Measurements from ENCODE around the gene AMN. TPM values are rescaled to one million over a fixed set of nuclear protein-coding genes. Genes with fewer than 3 reads are reported as not detected.
A peak's percentile ranks its signal among the peaks of the same experiment; 100 is the strongest.

Gene AMN
- polyA plus RNA-seq, 3 donors: 0.09 TPM; not detected in 2

DNA sequence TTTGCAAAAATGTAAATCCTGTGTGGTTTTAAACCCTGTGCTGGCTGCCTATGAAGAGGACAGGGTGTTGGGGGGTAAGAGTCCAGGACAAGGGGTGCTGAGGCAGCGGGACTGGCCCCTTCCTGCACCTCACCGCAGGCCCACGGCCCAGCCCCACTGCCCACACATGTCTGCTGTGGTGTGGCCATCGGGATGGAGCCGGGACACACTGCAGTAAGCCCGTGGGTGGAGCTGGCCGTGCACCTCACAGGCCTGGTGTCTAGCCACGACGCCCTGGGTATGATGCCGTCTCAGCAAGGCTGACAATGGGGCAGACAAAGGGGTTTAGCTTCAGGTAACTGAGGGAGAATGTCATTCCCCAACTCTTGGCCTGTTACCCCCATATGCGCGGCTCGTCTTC lies 19.6 kb downstream of the AMN start:
- intact Hi-C loops (cut with micrococcal nuclease): no loop called here
- Histone ChIP-seq H3K4me1 (ENCODE audit: control insufficient read depth in 1 of 2, insufficient read depth in 2 of 2, low read length in 2 of 2) (no peaks in the 10 kb centered on the region), H3K9ac (ENCODE audit: insufficient read depth, low read length, poor library complexity, severe bottlenecking) (no peak overlapping the region), H3K4me3 (replicated peaks in 1 of 3; ENCODE audit: low read depth in 2 of 3, low read length in 3 of 3) (no peak overlapping the region), H3K27ac (ENCODE audit: low read depth in 1 of 2, low read length in 2 of 2) (no peak overlapping the region), H3K79me2 (ENCODE audit: insufficient read depth, low read length) (no peaks in the 10 kb centered on the region), H3K27me3 (ENCODE audit: control insufficient read depth in 2 of 2, insufficient read depth in 2 of 2, low read length in 2 of 2) (no peaks in the 10 kb centered on the region), H3K9me3 (replicated peaks in 1 of 2; ENCODE audit: control insufficient read depth in 1 of 2, insufficient read depth in 1 of 2, low read length in 2 of 2) (no peaks in the 10 kb centered on the region), H3K36me3 (replicated peaks in 1 of 2; ENCODE audit: control insufficient read depth in 1 of 2, insufficient read depth in 2 of 2, low read length in 2 of 2) (peaks cover 4 to 37% of the 10 kb centered on the region in 2 donors), H4K20me1 (ENCODE audit: insufficient read depth, low read length) (no peaks in the 10 kb centered on the region), H3K4me2 (replicated peaks; ENCODE audit: extremely low read depth, low read length, poor library complexity, severe bottlenecking) (no peak overlapping the region), H2AFZ (ENCODE audit: insufficient read depth, low read depth, low read length, poor library complexity, severe bottlenecking) (no peak overlapping the region)
- DNase-seq: no peak
- no peak overlapping the region for H3K27ac Mint-ChIP-seq
- no peaks in the 10 kb centered on the region for H3K4me1 Mint-ChIP-seq
- TF ChIP-seq, protein P1, sequence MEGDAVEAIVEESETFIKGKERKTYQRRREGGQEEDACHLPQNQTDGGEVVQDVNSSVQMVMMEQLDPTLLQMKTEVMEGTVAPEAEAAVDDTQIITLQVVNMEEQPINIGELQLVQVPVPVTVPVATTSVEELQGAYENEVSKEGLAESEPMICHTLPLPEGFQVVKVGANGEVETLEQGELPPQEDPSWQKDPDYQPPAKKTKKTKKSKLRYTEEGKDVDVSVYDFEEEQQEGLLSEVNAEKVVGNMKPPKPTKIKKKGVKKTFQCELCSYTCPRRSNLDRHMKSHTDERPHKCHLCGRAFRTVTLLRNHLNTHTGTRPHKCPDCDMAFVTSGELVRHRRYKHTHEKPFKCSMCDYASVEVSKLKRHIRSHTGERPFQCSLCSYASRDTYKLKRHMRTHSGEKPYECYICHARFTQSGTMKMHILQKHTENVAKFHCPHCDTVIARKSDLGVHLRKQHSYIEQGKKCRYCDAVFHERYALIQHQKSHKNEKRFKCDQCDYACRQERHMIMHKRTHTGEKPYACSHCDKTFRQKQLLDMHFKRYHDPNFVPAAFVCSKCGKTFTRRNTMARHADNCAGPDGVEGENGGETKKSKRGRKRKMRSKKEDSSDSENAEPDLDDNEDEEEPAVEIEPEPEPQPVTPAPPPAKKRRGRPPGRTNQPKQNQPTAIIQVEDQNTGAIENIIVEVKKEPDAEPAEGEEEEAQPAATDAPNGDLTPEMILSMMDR (IDR thresholded peaks at IDR 0.05): no peak
- no peaks in the 10 kb centered on the region for H3K9me3 Mint-ChIP-seq
- no peak overlapping the region for H3K4me3 Mint-ChIP-seq
- peaks cover 52% of the 10 kb centered on the region in 2 donors for H3K36me3 Mint-ChIP-seq
- peaks cover 0 to 4% (median 2%) of the 10 kb centered on the region in 3 donors for H3K27me3 Mint-ChIP-seq (ENCODE audit: low read depth in 3 of 3)
- WGBS (ENCODE audit: insufficient coverage): 95% methylated on average over 7 of the region's 13 CpGs

DNA sequence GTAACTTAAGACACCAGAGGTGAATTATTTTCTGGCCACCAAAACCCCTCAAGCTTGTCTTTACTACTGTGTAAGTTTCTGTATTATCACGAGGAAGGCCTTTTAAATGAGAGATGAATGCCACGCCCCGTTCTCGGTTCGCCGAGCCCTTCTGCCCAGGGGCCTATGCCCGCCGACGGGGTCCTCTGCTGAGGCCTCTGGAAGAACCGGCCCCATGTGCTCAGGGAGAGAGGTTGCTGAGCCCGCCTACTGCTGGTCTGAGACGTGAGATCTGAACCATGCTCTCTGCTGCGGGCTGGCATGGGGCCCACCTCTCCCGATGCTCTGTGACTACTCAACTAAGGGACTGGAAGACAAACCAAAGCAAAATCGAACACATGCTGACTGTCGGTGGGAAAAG lies 21.0 kb downstream of the AMN start:
- Histone ChIP-seq H4K20me1 (ENCODE audit: insufficient read depth, low read length) (no peaks in the 10 kb centered on the region), H3K9me3 (replicated peaks in 1 of 2; ENCODE audit: control insufficient read depth in 1 of 2, insufficient read depth in 1 of 2, low read length in 2 of 2) (no peaks in the 10 kb centered on the region), H3K4me2 (replicated peaks; ENCODE audit: extremely low read depth, low read length, poor library complexity, severe bottlenecking) (no peak overlapping the region), H3K27me3 (ENCODE audit: control insufficient read depth in 2 of 2, insufficient read depth in 2 of 2, low read length in 2 of 2) (no peaks in the 10 kb centered on the region), H3K9ac (ENCODE audit: insufficient read depth, low read length, poor library complexity, severe bottlenecking) (no peak overlapping the region), H3K4me3 (replicated peaks in 1 of 3; ENCODE audit: low read depth in 2 of 3, low read length in 3 of 3) (no peak overlapping the region), H3K4me1 (ENCODE audit: control insufficient read depth in 1 of 2, insufficient read depth in 2 of 2, low read length in 2 of 2) (no peaks in the 10 kb centered on the region), H3K27ac (ENCODE audit: low read depth in 1 of 2, low read length in 2 of 2) (no peak overlapping the region), H3K36me3 (replicated peaks in 1 of 2; ENCODE audit: control insufficient read depth in 1 of 2, insufficient read depth in 2 of 2, low read length in 2 of 2) (peaks cover 6 to 44% of the 10 kb centered on the region in 2 donors), H3K79me2 (ENCODE audit: insufficient read depth, low read length) (no peaks in the 10 kb centered on the region), H2AFZ (ENCODE audit: insufficient read depth, low read depth, low read length, poor library complexity, severe bottlenecking) (no peak overlapping the region)
- peaks cover 53 to 58% of the 10 kb centered on the region in 2 donors for H3K36me3 Mint-ChIP-seq
- peak overlapping the region in 1 of 7 donors; percentile 16 for H3K27ac Mint-ChIP-seq
- H3K9me3 Mint-ChIP-seq: peaks cover 0 to 2% (median 0%) of the 10 kb centered on the region in 7 donors
- DNase-seq: no peak
- H3K27me3 Mint-ChIP-seq (ENCODE audit: low read depth in 3 of 3): peaks cover 0 to 4% (median 1%) of the 10 kb centered on the region in 3 donors
- H3K4me3 Mint-ChIP-seq: no peak overlapping the region
- TF ChIP-seq, protein P1 (IDR thresholded peaks at IDR 0.05): no peak
- WGBS (ENCODE audit: insufficient coverage): 96% methylated on average over 15 of the region's 16 CpGs
- intact Hi-C loops (cut with micrococcal nuclease): no loop called here
- no peaks in the 10 kb centered on the region for H3K4me1 Mint-ChIP-seq

Data from CD14-positive monocyte (primary cell).